Hepatic stellate cell (primary cell): ENCODE results near the gene PRC1.
A peak's percentile ranks its signal among the peaks of the same experiment; 100 is the strongest.
"Not testable (repeated sequence)": the region's sequence is repeated elsewhere in the genome, so short reads cannot be mapped to it uniquely, and the experiment has no call there.

Experiments used
- DNase-seq: peaks from one replicate; pipeline ENCODE4 v3.0.0; 2011; ENCODE audit warnings: low spot score

PRC1 gene

GRCh38 chr15:90933301-90933700, 61.0 kb downstream of the PRC1 start:
- DNase-seq = no peak

DNA sequence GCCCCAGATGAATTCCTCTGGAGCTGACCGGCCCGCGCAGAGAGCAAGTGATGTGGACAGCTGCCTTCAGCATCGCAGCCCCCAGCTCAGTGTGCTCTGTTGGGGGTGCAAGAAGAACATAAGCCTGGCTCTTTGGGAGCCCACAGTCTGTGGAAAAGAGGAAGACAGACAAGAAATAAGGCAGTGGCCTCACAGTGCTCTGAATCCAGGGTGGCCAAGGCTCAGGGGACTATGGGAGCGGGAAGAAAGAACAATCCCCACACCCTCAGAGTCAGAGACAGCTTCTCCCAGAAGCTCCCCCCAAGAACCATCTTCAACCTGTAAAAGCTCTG, 61.7 kb downstream of the PRC1 start:
- no peak for DNase-seq

DNA sequence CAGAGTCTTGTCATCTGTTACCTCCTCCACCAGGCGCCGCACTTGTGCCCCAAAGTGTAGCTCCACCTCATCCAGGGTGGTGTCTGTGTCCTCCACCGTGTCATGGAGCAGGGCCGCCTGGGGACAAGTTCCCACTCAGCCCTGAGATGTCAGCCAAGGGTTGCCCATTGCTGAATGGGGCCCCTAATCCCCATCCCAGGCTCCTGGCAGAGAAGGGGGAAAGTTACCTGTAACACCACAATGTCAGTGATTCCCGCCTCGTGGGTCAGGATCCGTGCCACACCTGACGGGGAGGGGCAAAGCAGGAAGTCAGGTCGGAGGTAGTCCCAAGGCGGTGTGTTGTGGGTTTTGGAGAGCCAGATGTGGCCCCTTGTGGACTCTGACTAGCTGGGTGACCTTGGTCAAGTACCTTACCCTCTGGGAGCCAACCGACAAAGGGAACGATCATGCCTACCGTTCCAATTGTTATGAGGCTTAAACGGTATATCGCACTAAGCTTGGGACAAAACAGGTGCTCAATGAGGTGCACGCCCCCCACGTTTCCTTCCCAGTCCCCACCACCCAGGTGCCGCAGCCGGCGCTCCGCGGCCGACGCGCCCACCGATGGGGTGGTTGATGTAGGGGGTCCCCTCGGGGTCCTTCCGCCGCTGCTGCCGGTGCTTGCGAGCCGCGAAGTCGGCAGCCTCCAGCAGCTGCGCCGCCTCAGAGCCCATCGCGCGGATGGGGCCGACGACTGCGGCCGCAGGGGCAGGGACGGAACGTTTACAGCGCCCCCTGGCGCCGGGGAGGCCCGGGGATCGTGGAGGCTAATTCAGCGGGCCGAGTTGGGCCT, 62.3 kb downstream of the PRC1 start, which contains the start of gene HDDC3:
HDDC3 (minus strand) TSS at position 722 of the 832 bp plus-strand sequence; CDS start at position 713, 9 bp downstream.
- peak; percentile 97 for DNase-seq

- DNase-seq = no peak
These were observed 62.8 kb downstream of the PRC1 start for GRCh38 chr15:90931575-90931827.

DNA sequence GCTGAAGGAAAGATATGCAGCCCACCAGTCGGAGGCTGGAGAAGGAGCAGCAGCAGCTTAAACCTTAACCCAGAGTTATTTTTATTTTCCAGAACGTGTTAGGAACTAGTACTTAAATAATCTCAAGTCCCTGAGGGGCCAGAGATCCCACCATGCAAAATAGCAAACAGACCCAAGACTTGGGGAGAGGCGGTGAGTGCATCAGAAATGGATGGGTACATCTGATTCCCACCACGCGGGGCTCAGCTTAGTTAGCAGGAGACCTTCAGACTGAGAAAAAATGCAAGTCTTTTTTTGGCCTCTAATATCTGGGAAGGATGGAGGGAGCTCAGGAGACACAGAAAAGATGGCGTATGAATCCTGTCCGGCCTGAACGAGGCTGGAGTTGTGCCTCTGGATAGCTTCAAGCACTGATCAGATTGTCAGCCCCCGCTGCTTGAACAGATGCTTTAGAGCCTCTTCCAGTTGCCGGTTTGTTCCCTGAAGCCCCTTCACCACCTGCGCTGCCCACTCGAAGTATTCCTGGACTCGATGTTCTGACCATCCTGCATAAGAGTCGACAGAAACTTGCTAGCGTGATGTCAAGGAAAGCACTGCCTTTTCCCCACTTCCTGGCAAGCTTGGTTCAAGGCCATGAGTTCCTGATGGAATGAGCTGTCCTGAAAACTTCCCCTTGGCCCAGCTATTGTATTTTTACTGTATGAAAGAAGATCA, 63.3 kb downstream of the PRC1 start:
- DNase-seq = peak; percentile 45

GRCh38 chr15:90929246-90930019, 64.9 kb downstream of the PRC1 start:
- DNase-seq = no peak

GRCh38 chr15:90928106-90928505, 66.2 kb downstream of the PRC1 start:
- DNase-seq = not testable (repeated sequence)

DNA sequence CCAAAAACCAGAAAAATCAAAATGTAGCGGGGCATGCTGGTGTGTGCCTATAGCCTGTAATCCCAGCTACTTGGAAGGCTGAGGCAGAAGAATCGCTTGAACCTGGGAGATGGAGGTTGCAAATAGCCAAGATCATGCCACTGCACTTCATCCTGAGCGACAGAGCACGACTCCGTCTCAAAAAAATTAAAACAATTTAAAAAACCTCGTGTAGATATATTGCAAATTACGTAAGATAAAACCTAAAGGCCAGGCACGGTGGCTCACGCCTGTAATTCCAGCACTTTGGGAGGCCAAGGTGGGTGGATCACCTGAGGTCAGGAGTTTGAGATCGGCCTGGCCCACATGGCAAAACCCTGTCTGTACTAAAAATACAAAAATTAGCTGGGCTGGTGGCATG, 67.6 kb downstream of the PRC1 start:
- not testable (repeated sequence) for DNase-seq

- no peak for DNase-seq
These were observed 70.0 kb downstream of the PRC1 start for GRCh38 chr15:90924375-90924774.

DNA sequence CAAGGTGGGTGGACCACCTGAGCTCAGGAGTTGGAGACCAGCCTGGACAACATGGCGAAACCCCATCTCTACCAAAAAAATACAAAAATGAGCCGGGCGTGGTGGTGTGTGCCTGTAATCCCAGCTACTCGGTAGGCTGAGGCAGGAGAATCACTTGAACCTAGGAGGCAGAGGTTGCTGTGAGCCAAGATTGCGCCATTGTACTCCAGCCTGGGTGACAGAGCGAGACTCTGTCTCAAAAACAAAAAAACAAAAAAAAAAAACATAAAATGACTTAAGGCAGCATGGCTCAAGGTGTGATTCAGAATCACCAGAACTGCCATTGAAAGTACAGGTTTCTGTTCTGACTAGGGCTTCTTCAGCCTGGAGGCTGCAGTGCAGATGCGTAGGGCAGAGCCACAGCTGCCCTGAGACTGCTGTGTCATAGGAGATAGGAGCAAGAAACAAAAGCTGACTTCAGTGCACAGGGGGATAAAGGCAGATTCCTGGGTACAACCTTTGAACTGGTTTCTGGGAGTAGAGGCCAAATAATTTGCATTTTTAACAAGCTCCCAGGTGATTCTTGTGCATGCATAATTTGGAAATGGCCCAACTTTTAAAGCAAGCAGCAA, 71.5 kb downstream of the PRC1 start:
- DNase-seq = not testable (repeated sequence)

- no peak for DNase-seq
These were observed 72.4 kb downstream of the PRC1 start for GRCh38 chr15:90921887-90922286.

- DNase-seq = no peak
These were observed 75.5 kb downstream of the PRC1 start for GRCh38 chr15:90918835-90919234.

DNA sequence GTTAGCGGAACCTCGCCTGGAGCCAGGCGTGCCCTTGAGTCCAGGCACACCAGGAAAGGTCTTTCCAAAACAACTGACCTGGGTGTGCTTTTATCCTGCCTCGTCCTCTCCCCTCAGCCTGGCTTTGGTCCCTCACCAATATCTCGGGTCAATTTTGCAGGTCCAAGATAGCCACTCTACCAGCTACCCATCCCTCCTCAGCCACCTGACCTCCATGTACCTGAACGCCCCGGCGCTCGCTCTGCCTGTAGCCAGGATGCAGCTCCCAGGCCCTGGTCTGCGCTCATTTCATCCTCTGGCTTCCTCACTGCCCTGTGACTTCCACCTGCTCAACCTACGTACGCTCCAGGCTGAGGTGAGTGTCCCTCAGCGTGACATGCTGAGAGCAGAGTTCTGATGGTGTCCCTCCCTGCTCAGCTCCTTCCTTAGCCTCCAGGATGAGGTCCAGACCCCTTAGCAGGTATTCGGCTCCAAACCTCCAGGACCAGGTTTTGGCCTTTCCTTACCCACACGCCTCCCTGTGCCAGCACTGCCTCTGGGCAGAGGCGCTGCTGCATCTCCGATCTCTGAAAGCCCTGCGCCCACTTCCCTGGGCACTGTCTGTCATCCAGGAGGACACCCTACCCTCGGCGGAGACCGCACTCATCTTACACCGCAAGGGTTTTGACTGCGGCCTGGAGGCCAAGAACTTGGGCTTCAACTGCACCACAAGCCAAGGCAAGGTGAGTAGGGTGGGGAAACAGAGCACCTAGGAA, 76.1 kb downstream of the PRC1 start:
- no peak for DNase-seq

GRCh38 chr15:90917569-90917968, 76.8 kb downstream of the PRC1 start:
- DNase-seq = no peak

DNA sequence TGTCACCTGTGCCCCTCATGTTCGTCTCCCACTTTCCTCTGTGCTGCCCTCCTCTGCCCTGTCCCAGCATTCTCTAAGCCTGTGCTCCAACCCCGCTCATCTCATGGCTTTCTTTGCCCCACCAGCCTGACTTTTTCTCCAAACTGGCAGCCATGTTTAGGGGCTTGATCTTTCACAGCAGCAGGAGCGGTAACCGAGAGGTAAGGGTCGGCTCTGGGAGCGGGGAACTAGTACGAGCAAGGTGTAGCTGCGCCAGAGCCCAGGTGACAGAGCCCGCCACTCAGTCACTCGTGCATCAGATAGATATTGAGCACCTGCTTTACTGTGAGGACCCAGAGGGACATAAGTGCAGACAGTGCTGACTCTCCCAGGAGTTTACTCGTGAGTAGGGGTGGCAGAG, 77.9 kb downstream of the PRC1 start:
- no peak for DNase-seq
